Measurements from ENCODE around the gene PLA2G4A.

The PLA2G4A gene

GRCh38 chr1:187006896-187007295 lies 178.1 kb downstream of the PLA2G4A start:
- in situ Hi-C loops (cut with HindIII; ENCODE audit: low sequenced_read_pairs), result no loop called here

- in situ Hi-C loops (cut with HindIII; ENCODE audit: low sequenced_read_pairs), result no loop called here
These were observed 180.6 kb downstream of the PLA2G4A start for GRCh38 chr1:187009320-187009719.

- in situ Hi-C loops (cut with HindIII; ENCODE audit: low sequenced_read_pairs), result no loop called here
These were observed 182.0 kb downstream of the PLA2G4A start for GRCh38 chr1:187010571-187011309.

- in situ Hi-C loops (cut with HindIII; ENCODE audit: low sequenced_read_pairs), result no loop called here
These were observed 184.9 kb downstream of the PLA2G4A start for GRCh38 chr1:187013582-187014200.

- in situ Hi-C loops (cut with HindIII; ENCODE audit: low sequenced_read_pairs), result no loop called here
These were observed 189.5 kb downstream of the PLA2G4A start for GRCh38 chr1:187018291-187018690.

GRCh38 chr1:187027253-187027652 lies 198.5 kb downstream of the PLA2G4A start:
- in situ Hi-C loops (cut with HindIII; ENCODE audit: low sequenced_read_pairs), result no loop called here

GRCh38 chr1:187032316-187032981 lies 203.7 kb downstream of the PLA2G4A start:
- in situ Hi-C loops (cut with HindIII; ENCODE audit: low sequenced_read_pairs), result no loop called here

GRCh38 chr1:187032982-187033692 lies 204.4 kb downstream of the PLA2G4A start:
- in situ Hi-C loops (cut with HindIII; ENCODE audit: low sequenced_read_pairs), result no loop called here

- in situ Hi-C loops (cut with HindIII; ENCODE audit: low sequenced_read_pairs), result no loop called here
These were observed 205.1 kb downstream of the PLA2G4A start for GRCh38 chr1:187033693-187034390.

- in situ Hi-C loops (cut with HindIII; ENCODE audit: low sequenced_read_pairs), result no loop called here
These were observed 205.8 kb downstream of the PLA2G4A start for GRCh38 chr1:187034501-187034900.

GRCh38 chr1:187037973-187038553 lies 209.3 kb downstream of the PLA2G4A start:
- in situ Hi-C loops (cut with HindIII; ENCODE audit: low sequenced_read_pairs), result no loop called here

Measured in DLD1 (cell line).